Measurements from ENCODE around the gene FMO2. TPM values are rescaled to one million over a fixed set of nuclear protein-coding genes. Genes with fewer than 3 reads are reported as not detected.

FMO2 gene
- total and polyA plus RNA-seq, 2 experiments from 2014 or later = not detected

GRCh38 chr1:171160639-171161354, 24.3 kb upstream of the FMO2 start:
- in situ Hi-C loops (cut with MboI) = no loop called here
- Histone ChIP-seq H3K79me2 (ENCODE audit: insufficient read depth) (no peaks in the 10 kb centered on the region), H3K9ac (no peak overlapping the region), H3K9me3 (ENCODE audit: low read depth) (no peaks in the 10 kb centered on the region), H3K27ac (no peak overlapping the region), H3K27me3 (replicated peaks; ENCODE audit: insufficient read depth) (0 out of 2 replicates have a peak, but pooled peaks cover 2% of the 10 kb centered on the region), H3F3A (ENCODE audit: insufficient read depth) (no peaks in the 10 kb centered on the region), H3K4me3 (no peak overlapping the region), H3K4me2 (ENCODE audit: unreplicated experiment) (no peak overlapping the region), H3K4me1 (ENCODE audit: insufficient read depth) (no peaks in the 10 kb centered on the region), H3K36me3 (ENCODE audit: low read depth) (no peaks in the 10 kb centered on the region), H4K20me1 (ENCODE audit: insufficient read depth) (no peaks in the 10 kb centered on the region), H3K9me2 (ENCODE audit: insufficient read depth) (no peaks in the 10 kb centered on the region), H2AFZ (no peak overlapping the region)
- no peak for DNase-seq
- 49 to 55% methylated on average over 4 of the region's 4 CpGs for WGBS, 2 experiments (ENCODE audit: low coverage in 1 of 2, low lambda C conversion rate in 2 of 2, missing lambda C conversion rate in 2 of 2)
- no peak for TF ChIP-seq EZH2phosphoT487 (IDR thresholded peaks at IDR 0.05; ENCODE audit: insufficient read depth, low read depth)
- TF ChIP-seq EZH2 (IDR thresholded peaks at IDR 0.05; ENCODE audit: insufficient read depth, poor library complexity, severe bottlenecking) = no peak

DNA sequence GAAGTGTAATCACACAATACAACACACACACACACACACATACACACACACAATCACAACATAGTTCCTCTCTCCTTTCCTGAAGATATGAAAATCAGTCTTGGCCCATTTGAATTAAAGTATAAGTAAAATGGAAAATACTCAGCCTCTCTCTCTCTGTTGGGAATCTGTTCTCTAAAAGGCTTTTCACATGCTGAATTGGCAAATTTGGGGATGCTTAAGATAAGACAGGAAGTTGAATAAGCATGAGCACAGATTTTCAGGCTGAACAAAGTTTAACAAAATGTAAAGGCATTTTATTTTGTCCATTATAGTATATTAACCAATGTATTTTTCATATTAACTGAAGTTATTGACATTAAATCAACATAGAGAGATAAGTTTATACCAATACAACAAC, 23.7 kb upstream of the FMO2 start:
- no peak for TF ChIP-seq EZH2 (IDR thresholded peaks at IDR 0.05; ENCODE audit: insufficient read depth, poor library complexity, severe bottlenecking)
- TF ChIP-seq EZH2phosphoT487 (IDR thresholded peaks at IDR 0.05; ENCODE audit: insufficient read depth, low read depth) = no peak
- no peak overlapping the region for H3K4me2 ChIP-seq (ENCODE audit: unreplicated experiment)
- no peaks in the 10 kb centered on the region for H3K79me2 ChIP-seq (ENCODE audit: insufficient read depth)
- no peak overlapping the region for H3K4me3 ChIP-seq
- H3K27ac ChIP-seq = no peak overlapping the region
- H3K9me3 ChIP-seq (ENCODE audit: low read depth) = no peaks in the 10 kb centered on the region
- H3K9me2 ChIP-seq (ENCODE audit: insufficient read depth) = no peaks in the 10 kb centered on the region
- no peak for DNase-seq
- no peak overlapping the region for H2AFZ ChIP-seq
- no peaks in the 10 kb centered on the region for H3K4me1 ChIP-seq (ENCODE audit: insufficient read depth)
- H4K20me1 ChIP-seq (ENCODE audit: insufficient read depth) = no peaks in the 10 kb centered on the region
- H3K9ac ChIP-seq = no peak overlapping the region
- in situ Hi-C loops (cut with MboI) = no loop called here
- no peaks in the 10 kb centered on the region for H3K36me3 ChIP-seq (ENCODE audit: low read depth)
- H3F3A ChIP-seq (ENCODE audit: insufficient read depth) = no peaks in the 10 kb centered on the region
- H3K27me3 ChIP-seq (replicated peaks; ENCODE audit: insufficient read depth) = no peaks in the 10 kb centered on the region

GRCh38 chr1:171166361-171166760, 18.7 kb upstream of the FMO2 start:
- Histone ChIP-seq H4K20me1 (ENCODE audit: insufficient read depth) (no peaks in the 10 kb centered on the region), H3K9ac (no peak overlapping the region), H3K79me2 (ENCODE audit: insufficient read depth) (no peaks in the 10 kb centered on the region), H3K4me1 (ENCODE audit: insufficient read depth) (no peaks in the 10 kb centered on the region), H3K27ac (no peak overlapping the region), H3K4me2 (ENCODE audit: unreplicated experiment) (no peak overlapping the region), H3F3A (ENCODE audit: insufficient read depth) (no peaks in the 10 kb centered on the region), H2AFZ (no peak overlapping the region), H3K27me3 (replicated peaks; ENCODE audit: insufficient read depth) (no peaks in the 10 kb centered on the region), H3K9me3 (ENCODE audit: low read depth) (no peaks in the 10 kb centered on the region), H3K4me3 (no peak overlapping the region), H3K9me2 (ENCODE audit: insufficient read depth) (no peaks in the 10 kb centered on the region), H3K36me3 (ENCODE audit: low read depth) (no peaks in the 10 kb centered on the region)
- TF ChIP-seq EZH2 (IDR thresholded peaks at IDR 0.05; ENCODE audit: insufficient read depth, poor library complexity, severe bottlenecking) (no peak), EZH2phosphoT487 (IDR thresholded peaks at IDR 0.05; ENCODE audit: insufficient read depth, low read depth) (no peak)
- in situ Hi-C loops (cut with MboI) = no loop called here
- WGBS, 2 experiments (ENCODE audit: low coverage in 1 of 2, low lambda C conversion rate in 2 of 2, missing lambda C conversion rate in 2 of 2) = 60 to 69% methylated on average over 2 of the region's 2 CpGs
- no peak for DNase-seq

DNA sequence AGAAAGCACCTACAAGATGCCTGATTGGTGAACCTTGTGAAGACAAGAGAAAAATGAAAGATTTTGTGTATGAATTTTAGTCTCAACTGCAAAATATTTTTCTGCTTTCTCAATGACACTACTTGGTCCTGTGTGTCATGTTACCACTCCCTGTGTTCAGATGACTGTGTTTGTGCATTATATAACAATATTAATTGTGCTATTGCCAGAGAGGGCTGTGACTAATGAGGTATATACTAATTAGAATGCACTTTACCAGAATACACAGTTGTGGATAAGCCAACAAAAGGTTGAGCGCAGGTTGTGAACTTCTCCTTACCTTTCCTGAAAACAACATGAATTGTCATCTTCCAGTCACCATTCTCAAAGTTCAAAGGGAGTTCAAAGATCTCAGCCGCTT, 17.3 kb upstream of the FMO2 start:
- Histone ChIP-seq H3F3A (ENCODE audit: insufficient read depth) (no peaks in the 10 kb centered on the region), H3K4me1 (ENCODE audit: insufficient read depth) (no peaks in the 10 kb centered on the region), H3K9me3 (ENCODE audit: low read depth) (no peaks in the 10 kb centered on the region), H3K9me2 (ENCODE audit: insufficient read depth) (no peaks in the 10 kb centered on the region), H3K27me3 (replicated peaks; ENCODE audit: insufficient read depth) (no peaks in the 10 kb centered on the region), H3K79me2 (ENCODE audit: insufficient read depth) (no peaks in the 10 kb centered on the region), H3K36me3 (ENCODE audit: low read depth) (no peaks in the 10 kb centered on the region), H3K4me3 (no peak overlapping the region), H3K4me2 (ENCODE audit: unreplicated experiment) (no peak overlapping the region), H3K9ac (no peak overlapping the region), H4K20me1 (ENCODE audit: insufficient read depth) (no peaks in the 10 kb centered on the region), H3K27ac (no peak overlapping the region), H2AFZ (no peak overlapping the region)
- TF ChIP-seq EZH2phosphoT487 (IDR thresholded peaks at IDR 0.05; ENCODE audit: insufficient read depth, low read depth) (no peak), EZH2 (IDR thresholded peaks at IDR 0.05; ENCODE audit: insufficient read depth, poor library complexity, severe bottlenecking) (no peak)
- in situ Hi-C loops (cut with MboI) = no loop called here
- WGBS, 2 experiments (ENCODE audit: low coverage in 1 of 2, low lambda C conversion rate in 2 of 2, missing lambda C conversion rate in 2 of 2) = 87 to 93% methylated on average over 2 of the region's 2 CpGs
- no peak for DNase-seq

DNA sequence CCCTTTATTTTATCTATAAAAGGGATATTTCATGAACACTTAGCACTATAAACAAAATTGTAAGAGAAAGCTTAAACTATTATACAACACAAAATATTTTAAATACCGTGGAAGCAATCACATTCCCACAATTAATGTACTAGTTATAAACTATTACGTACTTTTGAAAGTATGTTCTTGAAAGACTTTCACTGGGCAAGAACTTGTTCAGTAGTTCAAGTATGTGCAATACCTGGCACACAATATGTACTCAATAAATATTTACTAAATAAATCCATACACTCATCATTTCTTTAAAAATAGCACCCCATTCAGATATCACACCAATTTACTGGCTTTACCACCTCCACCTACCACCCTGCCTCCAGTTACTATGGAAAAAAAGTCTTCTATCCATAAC, 12.6 kb upstream of the FMO2 start:
- TF ChIP-seq EZH2 (IDR thresholded peaks at IDR 0.05; ENCODE audit: insufficient read depth, poor library complexity, severe bottlenecking) (no peak), EZH2phosphoT487 (IDR thresholded peaks at IDR 0.05; ENCODE audit: insufficient read depth, low read depth) (no peak)
- no peaks in the 10 kb centered on the region for H3K4me1 ChIP-seq (ENCODE audit: insufficient read depth)
- no peak for DNase-seq
- H2AFZ ChIP-seq = no peak overlapping the region
- no peaks in the 10 kb centered on the region for H3K36me3 ChIP-seq (ENCODE audit: low read depth)
- H3K27ac ChIP-seq = no peak overlapping the region
- H3F3A ChIP-seq (ENCODE audit: insufficient read depth) = no peaks in the 10 kb centered on the region
- in situ Hi-C loops (cut with MboI) = no loop called here
- H3K4me2 ChIP-seq (ENCODE audit: unreplicated experiment) = no peak overlapping the region
- H3K9ac ChIP-seq = no peak overlapping the region
- H3K4me3 ChIP-seq = no peak overlapping the region
- H3K79me2 ChIP-seq (ENCODE audit: insufficient read depth) = no peaks in the 10 kb centered on the region
- no peaks in the 10 kb centered on the region for H3K9me3 ChIP-seq (ENCODE audit: low read depth)
- H3K27me3 ChIP-seq (replicated peaks; ENCODE audit: insufficient read depth) = peaks cover 8% of the 10 kb centered on the region
- WGBS, 2 experiments (ENCODE audit: low coverage in 1 of 2, low lambda C conversion rate in 2 of 2, missing lambda C conversion rate in 2 of 2) = 77 to 80% methylated on average over 2 of the region's 2 CpGs
- H4K20me1 ChIP-seq (ENCODE audit: insufficient read depth) = no peaks in the 10 kb centered on the region
- H3K9me2 ChIP-seq (ENCODE audit: insufficient read depth) = no peaks in the 10 kb centered on the region

Data from GM23248 (cell line).